T47D (cell line): ENCODE measurements around the gene CCDC6.

ENCODE experiments used
- DNase-seq, 2 experiments: peaks; one replicate each; pipeline versions ENCODE4 v3.0.0 to v3.0.0-alpha.2; 2011 to 2012; ENCODE audit warnings: low read depth in 1 of 2, low spot score in 1 of 2
- JUND ChIP-seq: IDR thresholded peaks from 2 replicates; pipeline ENCODE4 v1.6.1; 2012; ENCODE audit warnings: low read depth
- in situ Hi-C: cut with HindIII; loops from 2 replicates; pipeline ENCODE4 v1.10.0; 2016; ENCODE audit warnings: low sequenced_read_pairs, low pct_unique_long_range_greater_than_20kb

CCDC6 gene

GRCh38 chr10:59741048-59741447 lies 165.3 kb downstream of the CCDC6 start:
- in situ Hi-C loops, result no loop called here

More at GRCh38 chr10:59741048-59741447, 165.3 kb downstream of the CCDC6 start:
- no peak for TF ChIP-seq JUND
- DNase-seq, result no peak
